HEK293T (cell line): ENCODE data around the gene VPS50.

Source experiments
- ARNT ChIP-seq: fragments of 450-650 bp; IDR thresholded peaks from 2 replicates; pipeline ENCODE4 v1.6.1; 2017; ENCODE audit warnings: mild to moderate bottlenecking
- BHLHE40 ChIP-seq: fragments of 450-650 bp; IDR thresholded peaks from 2 replicates; pipeline ENCODE4 v1.6.1; 2016; ENCODE audit warnings: mild to moderate bottlenecking, moderate library complexity, borderline replicate concordance
- CTBP1 ChIP-seq: fragments of 450-650 bp; IDR thresholded peaks from 2 replicates; pipeline ENCODE4 v1.6.1; 2016; ENCODE audit warnings: borderline replicate concordance
- ELF4 ChIP-seq: fragments of 450-650 bp; IDR thresholded peaks from 2 replicates; pipeline ENCODE4 v1.6.1; 2017; ENCODE audit warnings: antibody characterized with exemption
- FOXA1 ChIP-seq: fragments of 450-650 bp; IDR thresholded peaks from 2 replicates; pipeline ENCODE4 v1.6.1; 2016; ENCODE audit warnings: mild to moderate bottlenecking
- FOXK2 ChIP-seq: fragments of 450-650 bp; IDR thresholded peaks from 2 replicates; pipeline ENCODE4 v1.6.1; 2016; ENCODE audit warnings: mild to moderate bottlenecking
- FOXM1 ChIP-seq: fragments of 450-650 bp; IDR thresholded peaks from 2 replicates; pipeline ENCODE4 v1.6.1; 2017; ENCODE audit warnings: mild to moderate bottlenecking, borderline replicate concordance
- HDGF ChIP-seq: fragments of 450-650 bp; IDR thresholded peaks from 2 replicates; pipeline ENCODE4 v1.6.1; 2017; ENCODE audit warnings: antibody characterized with exemption, borderline replicate concordance
- LEF1 ChIP-seq: fragments of 450-650 bp; IDR thresholded peaks from 2 replicates; pipeline ENCODE4 v1.6.1; 2017; ENCODE audit warnings: mild to moderate bottlenecking, borderline replicate concordance
- NFRKB ChIP-seq: fragments of 450-650 bp; IDR thresholded peaks from 2 replicates; pipeline ENCODE4 v1.6.1; 2016; ENCODE audit warnings: mild to moderate bottlenecking, moderate library complexity
- SP1 ChIP-seq: fragments of 450-650 bp; IDR thresholded peaks from 2 replicates; pipeline ENCODE4 v1.6.1; 2017
- SUZ12 ChIP-seq: fragments of 450-650 bp; IDR thresholded peaks from 2 replicates; pipeline ENCODE4 v1.6.1; 2016; ENCODE audit warnings: mild to moderate bottlenecking

- TF ChIP-seq NFRKB (no peak), FOXA1 (no peak), SP1 (no peak), CTBP1 (no peak), BHLHE40 (no peak), HDGF (no peak), ELF4 (no peak), SUZ12 (no peak), FOXK2 (no peak), FOXM1 (no peak), LEF1 (no peak), ARNT (no peak)
These were observed 33.7 kb upstream of the VPS50 start for GRCh38 chr7:93198472-93198871.
